K562 (cell line): Measurements from ENCODE around the gene GPR25. TPM values are rescaled to one million over a fixed set of nuclear protein-coding genes. Genes with fewer than 3 reads are reported as not detected.

Experiments used
- ATAC-seq: fragments of 200-7000 bp; cut with Tn5 transposase; 3 replicates; pipeline ENCODE4 v1.9.1; 2020; ENCODE audit warnings: moderate library complexity
- BruUV-seq: library from RNA; stranded (reverse); fragments of 400-500 nt; replicated peaks from 2 replicates; lab custom pipeline; 2021; lab: Mats Ljungman, UMichigan
- CTCF ChIA-PET: fragments of 300-600 bp; formaldehyde crosslinking; extraction: SDS; loops from one replicate; lab custom pipeline; 2021; ENCODE audit warnings: low intra/inter-chr PET ratio; lab: Yijun Ruan, JAX
- POLR2A ChIA-PET: fragments of 300-600, 350-650 bp; sonication (Branson Sonifier 250); formaldehyde crosslinking; extraction: SDS; loops from one replicate; lab custom pipeline; 2021; ENCODE audit warnings: antibody characterized with exemption, inconsistent platforms; lab: Yijun Ruan, JAX
- DNase-seq, 4 experiments: peaks; one replicate each; pipeline versions ENCODE4 v3.0.0 to v3.0.0-alpha.2; 2011 to 2018; ENCODE audit warnings: low spot score in 3 of 4, mixed read lengths in 3 of 4; ENCODE audit errors: extremely low read depth in 1 of 4
- FAIRE-seq: peaks from 2 replicates; lab custom pipeline; 2011; peaks lifted over from hg19 to GRCh38; lab: Jason Lieb, UNC
- H2AFZ ChIP-seq: 2 replicates; pipeline ENCODE4 v1.6.0; 2011; ENCODE audit warnings: low read depth, low read length, control low read depth, inconsistent platforms
- H3K27ac ChIP-seq: fragments of 200-600 bp; 3 replicates; pipeline ENCODE4 v1.8.0; 2011; ENCODE audit warnings: low read depth, mild to moderate bottlenecking, control low read depth, inconsistent platforms, low read length, moderate library complexity, mixed read lengths; ENCODE audit errors: extremely low read depth
- H3K27me3 ChIP-seq, 2 experiments: fragments of 300-600 bp in 1 of 2; 2 replicates in 1 of 2; 3 replicates in 1 of 2; pipeline versions ENCODE4 v1.6.0 to v1.8.0; 2011; ENCODE audit warnings: inconsistent platforms in 2 of 2, low read length in 2 of 2, mild to moderate bottlenecking in 1 of 2, mixed read lengths in 1 of 2, moderate library complexity in 1 of 2; ENCODE audit not compliant: control insufficient read depth in 2 of 2, insufficient read depth in 2 of 2
- H3K36me3 ChIP-seq: fragments of 300-600 bp; 3 replicates; pipeline ENCODE4 v1.8.0; 2011; ENCODE audit warnings: mild to moderate bottlenecking, low read length, inconsistent platforms; ENCODE audit not compliant: control insufficient read depth, insufficient read depth
- H3K4me1 ChIP-seq, 2 experiments: fragments of 200-600 bp in 1 of 2; replicated peaks in 1 of 2; 2 replicates in 1 of 2; 3 replicates in 1 of 2; pipeline versions ENCODE4 v1.5.1 to v1.8.0; 2011; ENCODE audit warnings: inconsistent platforms in 2 of 2, low read length in 2 of 2, mild to moderate bottlenecking in 1 of 2, mixed read lengths in 1 of 2, moderate library complexity in 1 of 2; ENCODE audit not compliant: control insufficient read depth in 2 of 2, insufficient read depth in 2 of 2
- H3K4me2 ChIP-seq: 2 replicates; pipeline ENCODE4 v1.6.1; 2011; ENCODE audit warnings: low read length, control low read depth, inconsistent platforms, mixed read lengths; ENCODE audit not compliant: insufficient read depth
- H3K4me3 ChIP-seq: fragments of 200-600 bp; sonication (generic), shearing (Covaris generic); 2 replicates; pipeline ENCODE4 v1.5.1; 2016; ENCODE audit warnings: control low read depth, inconsistent platforms
- H3K79me2 ChIP-seq: fragments of 200-600 bp; 3 replicates; pipeline ENCODE4 v1.8.0; 2011; ENCODE audit warnings: low read length, inconsistent platforms; ENCODE audit not compliant: control insufficient read depth, insufficient read depth
- H3K9ac ChIP-seq, 2 experiments: 2 replicates each; pipeline versions ENCODE4 v1.6.0 to v1.6.1; 2011; ENCODE audit warnings: low read depth in 2 of 2, low read length in 2 of 2, control low read depth in 1 of 2, inconsistent platforms in 1 of 2, mild to moderate bottlenecking in 1 of 2, mixed read lengths in 1 of 2; ENCODE audit not compliant: insufficient read depth in 1 of 2
- H3K9me1 ChIP-seq: one replicate; pipeline ENCODE4 v1.6.0; 2011; ENCODE audit warnings: inconsistent platforms, mild to moderate bottlenecking, low read length, moderate library complexity; ENCODE audit not compliant: control insufficient read depth, insufficient read depth
- H3K9me3 ChIP-seq: replicated peaks from 2 replicates; pipeline ENCODE4 v1.5.1; 2011; ENCODE audit warnings: low read depth, low read length, inconsistent platforms; ENCODE audit not compliant: control insufficient read depth, insufficient read depth
- H4K20me1 ChIP-seq: replicated peaks from 2 replicates; pipeline ENCODE4 v1.6.1; 2011; ENCODE audit warnings: low read length, inconsistent platforms, mixed read lengths; ENCODE audit not compliant: control insufficient read depth, insufficient read depth
- ATF3 ChIP-seq, 2 experiments: fragments of 450-650 bp in 1 of 2; sonication (generic) in 1 of 2; formaldehyde crosslinking in 1 of 2; IDR thresholded peaks in 1 of 2; conservative IDR thresholded peaks in 1 of 2; 2 replicates each; pipeline versions ENCODE4 v1.6.1 to v1.8.1; 2016 to 2023; ENCODE audit warnings: mild to moderate bottlenecking in 2 of 2, moderate library complexity in 2 of 2, inconsistent platforms in 1 of 2, missing genetic modification reagents in 1 of 2
- ATF6 ChIP-seq: sonication (generic); formaldehyde crosslinking; IDR thresholded peaks from 2 replicates; pipeline ENCODE4 v1.4.0; 2020; ENCODE audit warnings: mild to moderate bottlenecking, missing genetic modification reagents
- CBX1 ChIP-seq: sonication (generic); IDR thresholded peaks from 2 replicates; pipeline ENCODE4 v1.6.1; 2016; ENCODE audit warnings: antibody characterized with exemption, low read depth, mild to moderate bottlenecking
- CHAMP1 ChIP-seq: fragments of 450-650 bp; IDR thresholded peaks from 2 replicates; pipeline ENCODE4 v1.6.1; 2016; ENCODE audit warnings: mild to moderate bottlenecking
- DMBX1 ChIP-seq: fragments of 250-450 bp; sonication (Bioruptor Pico); IDR thresholded peaks from 2 replicates; pipeline ENCODE4 v1.8.0; 2022; ENCODE audit warnings: inconsistent platforms, mild to moderate bottlenecking, moderate library complexity, borderline replicate concordance
- GATAD2A ChIP-seq: fragments of 450-650 bp; IDR thresholded peaks from 2 replicates; pipeline ENCODE4 v1.6.1; 2017
- HDAC2 ChIP-seq: fragments of 450-650 bp; IDR thresholded peaks from 2 replicates; pipeline ENCODE4 v1.6.1; 2016; ENCODE audit warnings: mild to moderate bottlenecking
- HMG20B ChIP-seq: fragments of 250-450 bp; sonication (Bioruptor Pico); IDR thresholded peaks from 2 replicates; pipeline ENCODE4 v1.5.0; 2021; ENCODE audit warnings: mild to moderate bottlenecking
- NUFIP1 ChIP-seq: fragments of 450-650 bp; IDR thresholded peaks from 2 replicates; pipeline ENCODE4 v1.6.1; 2018; ENCODE audit not compliant: partially characterized antibody
- SPI1 ChIP-seq: IDR thresholded peaks from 2 replicates; pipeline ENCODE4 v1.6.1; 2011; ENCODE audit warnings: low read depth, low read length, control low read depth, borderline replicate concordance
- SRSF3 ChIP-seq: fragments of 200-400 bp; formaldehyde crosslinking; IDR thresholded peaks from 2 replicates; pipeline ENCODE4 v1.6.1; 2016; ENCODE audit warnings: mild to moderate bottlenecking, low read length, moderate library complexity; ENCODE audit not compliant: insufficient read depth
- SRSF9 ChIP-seq: fragments of 200-400 bp; formaldehyde crosslinking; IDR thresholded peaks from 2 replicates; pipeline ENCODE4 v1.6.1; 2017; ENCODE audit warnings: low read depth, low read length, borderline replicate concordance
- ZC3H4 ChIP-seq: sonication (generic); formaldehyde crosslinking; IDR thresholded peaks from 2 replicates; pipeline ENCODE4 v1.9.0; 2021; ENCODE audit warnings: missing genetic modification reagents, borderline replicate concordance
- ZNF24 ChIP-seq: fragments of 450-650 bp; IDR thresholded peaks from 2 replicates; pipeline ENCODE4 v1.6.1; 2016
- ZNF274 ChIP-seq: IDR thresholded peaks from 2 replicates; pipeline ENCODE4 v1.6.1; 2011; ENCODE audit warnings: low read depth, mild to moderate bottlenecking, low read length, moderate library complexity, borderline replicate concordance
- ZNF280B ChIP-seq: fragments of 250-450 bp; sonication (Bioruptor Pico); IDR thresholded peaks from 2 replicates; pipeline ENCODE4 v1.5.1; 2021; ENCODE audit warnings: mild to moderate bottlenecking
- ZNF436 ChIP-seq: fragments of 250-450, 450-650 bp; sonication (Bioruptor Pico); formaldehyde crosslinking; IDR thresholded peaks from 2 replicates; pipeline ENCODE4 v1.7.0; 2020; ENCODE audit warnings: mild to moderate bottlenecking
- WGBS: fragments of 100-300 bp; shearing (Covaris generic); methylation state at CpG from one replicate; pipeline ENCODE4 v1.1.6; 2016; ENCODE audit warnings: low coverage, mixed read lengths; ENCODE audit not compliant: insufficient coverage; ENCODE audit errors: missing lambda C conversion rate; 5-methylcytosine and 5-hydroxymethylcytosine counted together
- in situ Hi-C: fragments of 300-500 bp; cut with MboI; formaldehyde crosslinking; loops from 4 replicates; pipeline ENCODE4 v1.15.0; 2018; ENCODE audit warnings: inconsistent platforms, mixed read lengths
- intact Hi-C: fragments of 100-400 bp; cut with micrococcal nuclease; formaldehyde crosslinking; loops from 2 replicates; pipeline ENCODE4 v1.14.2; 2022
- polyA plus RNA-seq, 8 experiments: library from polyadenylated mRNA; depleted of rRNA in 4 of 8; stranded (reverse) in 5 of 8; unstranded in 3 of 8; fragments of >200 nt; fragmentation: Nextera tagmentation in 2 of 8; fragmentation: Illumina TruSeq in 1 of 8; extraction: Ambion mirVana in 2 of 8; extraction: Trizol in 1 of 8; gene quantifications; 2 replicates each; pipeline versions ENCODE4 v1.2.1 to v1.2.3, GENCODE V29; 2011 to 2014; ENCODE audit warnings: inconsistent platforms in 1 of 8, missing spikeins in 1 of 8
- total RNA-seq, 7 experiments: library from RNA; depleted of rRNA in 6 of 7; stranded (reverse); fragments of >200 nt in 6 of 7; fragmentation: Illumina TruSeq in 2 of 7; extraction: Trizol in 2 of 7; gene quantifications; 2 replicates each; pipeline versions ENCODE4 v1.2.1 to v1.2.3, GENCODE V29; 2011 to 2021; ENCODE audit warnings: low replicate concordance in 1 of 7

Gene GPR25
- total and polyA plus RNA-seq, 9 of the 15 experiments (the other 6 are each of a cell fraction or from before 2014, with no cell fraction given): not detected

GRCh38 chr1:200846398-200846797 is 26.4 kb upstream of the GPR25 start:
- H3K9me3 ChIP-seq: no peaks in the 10 kb centered on the region
- CTCF ChIA-PET: no interaction called here
- no peaks in the 10 kb centered on the region for H3K36me3 ChIP-seq
- POLR2A ChIA-PET: interaction anchor here (0.5 to 0.7 kb wide), 2 partner anchors 8 to 876 kb away, joined by 3 read pairs; no protein-coding TSS in a partner anchor
- FAIRE-seq (no peak), DNase-seq (no peak), ATAC-seq (no peak)
- no peak overlapping the region for H2AFZ ChIP-seq
- H3K27ac ChIP-seq: no peak overlapping the region
- no peak overlapping the region for H3K9ac ChIP-seq
- no peaks in the 10 kb centered on the region for H3K9me1 ChIP-seq
- intact Hi-C loops: no loop called here
- in situ Hi-C loops: no loop called here
- H4K20me1 ChIP-seq: no peaks in the 10 kb centered on the region
- H3K4me1 ChIP-seq: no peaks in the 10 kb centered on the region
- no peaks in the 10 kb centered on the region for H3K79me2 ChIP-seq
- no peaks in the 10 kb centered on the region for H3K27me3 ChIP-seq
- 12% methylated on average over 1 of the region's 1 CpG for WGBS
- BruUV-seq: no TSS peak
- H3K4me2 ChIP-seq: no peak overlapping the region
- H3K4me3 ChIP-seq: no peak overlapping the region
- TF ChIP-seq CHAMP1 (no peak), ZNF280B (CRISPR knock-in tag) (no peak), ATF6 (CRISPR knock-in tag) (no peak), NUFIP1 (no peak), SRSF9 (no peak), SRSF3 (no peak), HDAC2 (no peak), HMG20B (CRISPR knock-in tag) (no peak), ZNF24 (no peak), GATAD2A (no peak), ZC3H4 (CRISPR knock-in tag) (no peak), ZNF436 (no peak), CBX1 (no peak), DMBX1 (CRISPR knock-in tag) (no peak), ATF3 (IDR thresholded peaks at IDR 0.05) (no peak), ATF3 (CRISPR knock-in tag; conservative IDR thresholded peaks at IDR 0.05) (no peak), ZNF274 (no peak), SPI1 (no peak)
